ENCODE measurements around the gene CD300LG.

Gene CD300LG

DNA sequence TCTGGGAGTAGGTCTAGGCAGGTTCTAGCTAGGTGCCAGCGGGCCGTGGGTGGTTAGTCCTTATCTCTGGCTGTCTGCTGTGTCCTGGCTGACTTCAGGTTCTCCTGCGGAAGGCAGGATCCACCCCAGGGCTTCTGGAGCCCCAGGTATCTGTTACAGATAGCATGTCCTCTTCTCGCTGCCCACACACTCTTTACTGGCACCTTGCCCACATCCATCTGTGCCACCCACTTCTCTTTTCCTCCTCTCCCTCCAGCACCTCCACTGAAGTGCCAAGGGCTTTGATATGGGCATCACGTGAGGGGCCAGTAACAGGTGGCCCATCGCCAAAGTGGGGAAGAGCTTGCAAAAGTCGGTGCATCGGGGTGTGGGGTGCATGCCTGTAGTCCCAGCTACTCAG lies 64.9 kb downstream of the CD300LG start:
- H3K9me2 ChIP-seq (replicated peaks; ENCODE audit: insufficient read depth, low read length): no peaks in the 10 kb centered on the region
- H3K9me3 ChIP-seq (replicated peaks; ENCODE audit: insufficient read depth, low read length): no peaks in the 10 kb centered on the region
- H3K79me2 ChIP-seq (ENCODE audit: low read length): no peaks in the 10 kb centered on the region
- no peak overlapping the region for H3K9ac ChIP-seq (ENCODE audit: low read length)
- DNase-seq: no peak
- H3F3A ChIP-seq (ENCODE audit: insufficient read depth, low read length): no peaks in the 10 kb centered on the region
- H2AFZ ChIP-seq (ENCODE audit: low read length): no peak overlapping the region
- peaks cover 15% of the 10 kb centered on the region for H3K27me3 ChIP-seq (replicated peaks; ENCODE audit: insufficient read depth, low read length)
- TF ChIP-seq EZH2phosphoT487 (IDR thresholded peaks at IDR 0.05; ENCODE audit: low read length) (no peak), EZH2 (optimal IDR thresholded peaks at IDR 0.05; ENCODE audit: low read depth, low read length) (no peak)
- TF ChIP-seq, protein P1, sequence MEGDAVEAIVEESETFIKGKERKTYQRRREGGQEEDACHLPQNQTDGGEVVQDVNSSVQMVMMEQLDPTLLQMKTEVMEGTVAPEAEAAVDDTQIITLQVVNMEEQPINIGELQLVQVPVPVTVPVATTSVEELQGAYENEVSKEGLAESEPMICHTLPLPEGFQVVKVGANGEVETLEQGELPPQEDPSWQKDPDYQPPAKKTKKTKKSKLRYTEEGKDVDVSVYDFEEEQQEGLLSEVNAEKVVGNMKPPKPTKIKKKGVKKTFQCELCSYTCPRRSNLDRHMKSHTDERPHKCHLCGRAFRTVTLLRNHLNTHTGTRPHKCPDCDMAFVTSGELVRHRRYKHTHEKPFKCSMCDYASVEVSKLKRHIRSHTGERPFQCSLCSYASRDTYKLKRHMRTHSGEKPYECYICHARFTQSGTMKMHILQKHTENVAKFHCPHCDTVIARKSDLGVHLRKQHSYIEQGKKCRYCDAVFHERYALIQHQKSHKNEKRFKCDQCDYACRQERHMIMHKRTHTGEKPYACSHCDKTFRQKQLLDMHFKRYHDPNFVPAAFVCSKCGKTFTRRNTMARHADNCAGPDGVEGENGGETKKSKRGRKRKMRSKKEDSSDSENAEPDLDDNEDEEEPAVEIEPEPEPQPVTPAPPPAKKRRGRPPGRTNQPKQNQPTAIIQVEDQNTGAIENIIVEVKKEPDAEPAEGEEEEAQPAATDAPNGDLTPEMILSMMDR (IDR thresholded peaks at IDR 0.05; ENCODE audit: low read length): no peak
- no peaks in the 10 kb centered on the region for H3K4me1 ChIP-seq (ENCODE audit: low read length)
- H3K27ac ChIP-seq (ENCODE audit: low read length): no peak overlapping the region
- no peak overlapping the region for H3K4me3 ChIP-seq (ENCODE audit: low read length)
- no peaks in the 10 kb centered on the region for H4K20me1 ChIP-seq (ENCODE audit: insufficient read depth, low read length)
- H3K36me3 ChIP-seq (replicated peaks; ENCODE audit: insufficient read depth, low read length): no peaks in the 10 kb centered on the region
- no peak overlapping the region for H3K4me2 ChIP-seq (ENCODE audit: low read depth, low read length)

- Histone ChIP-seq H3K36me3 (replicated peaks; ENCODE audit: insufficient read depth, low read length) (no peaks in the 10 kb centered on the region), H4K20me1 (ENCODE audit: insufficient read depth, low read length) (no peaks in the 10 kb centered on the region), H3K9ac (ENCODE audit: low read length) (no peak overlapping the region), H3K4me2 (ENCODE audit: low read depth, low read length) (no peak overlapping the region), H3K4me3 (ENCODE audit: low read length) (no peak overlapping the region), H3K4me1 (ENCODE audit: low read length) (no peaks in the 10 kb centered on the region), H2AFZ (ENCODE audit: low read length) (no peak overlapping the region), H3K27me3 (replicated peaks; ENCODE audit: insufficient read depth, low read length) (peaks cover 6% of the 10 kb centered on the region; the same call in 1 of the 2 replicates), H3K9me2 (replicated peaks; ENCODE audit: insufficient read depth, low read length) (no peaks in the 10 kb centered on the region), H3K79me2 (ENCODE audit: low read length) (no peaks in the 10 kb centered on the region), H3K9me3 (replicated peaks; ENCODE audit: insufficient read depth, low read length) (no peaks in the 10 kb centered on the region), H3F3A (ENCODE audit: insufficient read depth, low read length) (peaks cover 2% of the 10 kb centered on the region; the same call in 1 of the 2 replicates), H3K27ac (ENCODE audit: low read length) (no peak overlapping the region)
- DNase-seq: no peak
- TF ChIP-seq, protein P1 (IDR thresholded peaks at IDR 0.05; ENCODE audit: low read length): no peak
- no peak for TF ChIP-seq EZH2 (optimal IDR thresholded peaks at IDR 0.05; ENCODE audit: low read depth, low read length)
- no peak for TF ChIP-seq EZH2phosphoT487 (IDR thresholded peaks at IDR 0.05; ENCODE audit: low read length)
Measured at GRCh38 chr17:43912635-43913304, 65.8 kb downstream of the CD300LG start.

Data from MM.1S (cell line).